GM23338 (cell line): ENCODE measurements around the gene KRT85.

ENCODE experiments used
- CREB1 ChIP-seq: fragments of 250-450 bp; sonication (Bioruptor Pico); IDR thresholded peaks from 2 replicates; pipeline ENCODE4 v1.5.0; 2020; ENCODE audit warnings: low read depth, mild to moderate bottlenecking, moderate library complexity
- CTCF ChIP-seq, 2 experiments: fragments of 200-600 bp in 1 of 2; sonication (generic) in 1 of 2; conservative IDR thresholded peaks; 2 replicates each; pipeline versions ENCODE4 v1.5.1 to v1.6.1; 2016 to 2017; ENCODE audit warnings: antibody characterized with exemption in 2 of 2, low read depth in 2 of 2, mild to moderate bottlenecking in 2 of 2, moderate library complexity in 1 of 2
- ETS1 ChIP-seq: IDR thresholded peaks from 2 replicates; pipeline ENCODE4 v1.6.1; 2016; ENCODE audit warnings: antibody characterized with exemption
- EZH2 ChIP-seq: fragments of 200-600 bp; sonication (generic); IDR thresholded peaks from one replicate; pipeline ENCODE4 v1.8.0; 2017; ENCODE audit warnings: antibody characterized with exemption, mild to moderate bottlenecking, low read depth; ENCODE audit not compliant: unreplicated experiment
- EZH2phosphoT487 ChIP-seq: fragments of 200-600 bp; sonication (generic); IDR thresholded peaks from one replicate; pipeline ENCODE4 v1.8.1; 2018; ENCODE audit warnings: antibody characterized with exemption; ENCODE audit not compliant: unreplicated experiment
- POLR2AphosphoS5 ChIP-seq: IDR thresholded peaks from 2 replicates; pipeline ENCODE4 v1.6.1; 2016; ENCODE audit warnings: antibody characterized with exemption, low read depth
- REST ChIP-seq: IDR thresholded peaks from one replicate; pipeline ENCODE4 v1.6.1; 2018; ENCODE audit warnings: antibody characterized with exemption; ENCODE audit not compliant: unreplicated experiment

- TF ChIP-seq EZH2 (no peak), CTCF (conservative IDR thresholded peaks at IDR 0.05; ENCODE audit: low read depth in 2 of 2) (no peak), ETS1 (no peak), CREB1 (CRISPR knock-in tag) (no peak), POLR2AphosphoS5 (no peak), REST (no peak), EZH2phosphoT487 (no peak)
These were observed 27.6 kb upstream of the KRT85 start for GRCh38 chr12:52394836-52395405.
